Transverse colon (tissue), 4 donors: ENCODE results near the gene LPAR1. TPM values are rescaled to one million over a fixed set of nuclear protein-coding genes. Genes with fewer than 3 reads are reported as not detected.

Source experiments
- DNase-seq: peaks from one replicate; pipeline ENCODE4 v3.0.0-alpha.2; 2019
- H3K27ac ChIP-seq, 4 donors: fragments of 200-600 bp; sonication (generic); 2 replicates each; pipeline ENCODE4 v1.5.1; 2016 to 2018; ENCODE audit warnings: inconsistent platforms in 4 of 4
- H3K27me3 ChIP-seq: fragments of 200-600 bp; sonication (generic); 2 replicates; pipeline ENCODE4 v1.5.1; 2017; ENCODE audit warnings: inconsistent platforms
- H3K36me3 ChIP-seq, 4 donors: fragments of 200-600 bp; sonication (generic); 2 replicates each; pipeline ENCODE4 v1.5.1; 2017 to 2019; ENCODE audit warnings: inconsistent platforms in 4 of 4
- H3K4me1 ChIP-seq, 4 donors: fragments of 200-600 bp; sonication (generic); 2 replicates each; pipeline ENCODE4 v1.5.1; 2017 to 2020; ENCODE audit warnings: inconsistent platforms in 4 of 4
- H3K4me3 ChIP-seq, 4 donors: fragments of 200-600 bp; sonication (generic); 1 replicate in 1 of 4; 2 replicates in 3 of 4; pipeline versions ENCODE4 v1.5.1 to v1.6.1; 2017 to 2019; ENCODE audit warnings: inconsistent platforms in 4 of 4
- H3K9me3 ChIP-seq, 2 donors: fragments of 200-600 bp; sonication (generic); 2 replicates each; pipeline ENCODE4 v1.5.1; 2017 to 2019; ENCODE audit warnings: inconsistent platforms in 2 of 2
- EP300 ChIP-seq: sonication (generic); formaldehyde crosslinking; IDR thresholded peaks from one replicate; pipeline ENCODE4 v1.6.1; 2017; ENCODE audit warnings: antibody characterized with exemption, low read depth
- POLR2A ChIP-seq: fragments of 450-650 bp; IDR thresholded peaks from one replicate; pipeline ENCODE4 v1.6.1; 2016; ENCODE audit warnings: antibody characterized with exemption, mild to moderate bottlenecking, moderate library complexity
- POLR2AphosphoS5 ChIP-seq, 3 donors: sonication (generic); formaldehyde crosslinking; IDR thresholded peaks; one replicate each; pipeline ENCODE4 v1.6.1; 2016; ENCODE audit warnings: antibody characterized with exemption in 3 of 3
- WGBS, 2 donors: methylation state at CpG; one replicate each; pipeline ENCODE4 v1.1.5; 2018; ENCODE audit warnings: low coverage in 1 of 2; 5-methylcytosine and 5-hydroxymethylcytosine counted together
- in situ Hi-C, 4 donors: fragments of 200-750 bp; cut with MboI; loops; one replicate each; pipeline versions ENCODE4 v1.15.0 to v1.15.1; 2017; ENCODE audit warnings: low sequenced_read_pairs in 3 of 4, low pct_ligation_motif_present in 1 of 4, low pct_unique_long_range_greater_than_20kb in 1 of 4
- intact Hi-C: fragments of 100-400 bp; cut with DNase I; formaldehyde crosslinking; loops from one replicate; pipeline ENCODE4 v1.15.1; 2023; ENCODE audit warnings: low total_unique reads
- total RNA-seq, 4 donors: library from RNA; depleted of rRNA; stranded (reverse); fragments of >200 nt; gene quantifications; one replicate each; pipeline ENCODE4 v1.1.0, GENCODE V29; 2016
- TF ChIP-seq, protein P1 (sequence below), 5 experiments: fragments of 200-600 bp in 3 of 5; fragments of 450-650 bp in 2 of 5; sonication (generic) in 3 of 5; IDR thresholded peaks; 1 replicate in 2 of 5; 2 replicates in 3 of 5; pipeline ENCODE4 v1.5.1; 2016 to 2017; ENCODE audit warnings: antibody characterized with exemption in 5 of 5, inconsistent platforms in 3 of 5, mild to moderate bottlenecking in 2 of 5, moderate library complexity in 1 of 5

LPAR1 gene
- total RNA-seq, 4 donors from 2014 or later: 27.1 to 34.4 (median 28.7) TPM

DNA sequence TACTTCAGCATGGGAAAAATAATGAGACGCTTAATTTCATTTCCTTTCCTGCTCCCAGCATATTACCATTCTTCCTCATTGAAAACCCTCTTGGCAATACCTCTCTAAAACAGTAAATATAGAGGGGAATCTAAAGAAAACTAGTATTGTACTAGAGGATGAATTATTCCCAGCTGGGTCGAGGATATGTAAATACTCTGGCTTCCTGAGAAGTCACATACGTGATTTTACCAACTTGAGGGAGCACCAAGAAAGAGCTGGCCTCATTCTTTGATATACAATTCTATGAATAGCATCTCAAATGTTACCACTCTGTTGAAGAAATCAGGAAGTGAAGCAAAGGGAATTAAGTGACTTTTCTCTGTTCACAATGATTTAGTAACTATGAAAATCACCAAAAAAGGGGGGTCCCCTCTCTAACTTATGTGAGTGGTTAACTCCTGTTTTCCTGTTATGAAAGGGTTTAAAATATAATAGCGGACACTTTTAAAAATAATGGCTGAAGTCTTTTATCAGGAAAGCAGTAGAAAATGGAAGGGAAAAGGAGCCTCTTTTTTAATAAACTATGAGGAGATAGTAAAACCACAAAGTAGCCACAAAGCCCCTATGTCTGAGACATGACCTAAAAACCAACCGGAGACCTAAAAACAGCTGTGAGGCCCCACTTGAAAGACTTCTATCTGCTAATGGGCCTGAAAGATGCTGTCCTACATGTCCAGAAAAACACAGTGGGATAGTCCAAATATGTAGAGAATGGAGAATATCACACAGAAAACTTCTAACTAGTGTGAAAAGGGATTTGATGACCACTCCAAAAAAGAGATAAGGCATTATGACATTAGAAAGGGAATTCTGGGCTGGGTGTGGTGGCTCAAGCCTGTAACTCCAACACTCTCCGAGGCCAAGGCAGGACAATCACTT, 42.6 kb downstream of the LPAR1 start:
- TF ChIP-seq, protein P1, sequence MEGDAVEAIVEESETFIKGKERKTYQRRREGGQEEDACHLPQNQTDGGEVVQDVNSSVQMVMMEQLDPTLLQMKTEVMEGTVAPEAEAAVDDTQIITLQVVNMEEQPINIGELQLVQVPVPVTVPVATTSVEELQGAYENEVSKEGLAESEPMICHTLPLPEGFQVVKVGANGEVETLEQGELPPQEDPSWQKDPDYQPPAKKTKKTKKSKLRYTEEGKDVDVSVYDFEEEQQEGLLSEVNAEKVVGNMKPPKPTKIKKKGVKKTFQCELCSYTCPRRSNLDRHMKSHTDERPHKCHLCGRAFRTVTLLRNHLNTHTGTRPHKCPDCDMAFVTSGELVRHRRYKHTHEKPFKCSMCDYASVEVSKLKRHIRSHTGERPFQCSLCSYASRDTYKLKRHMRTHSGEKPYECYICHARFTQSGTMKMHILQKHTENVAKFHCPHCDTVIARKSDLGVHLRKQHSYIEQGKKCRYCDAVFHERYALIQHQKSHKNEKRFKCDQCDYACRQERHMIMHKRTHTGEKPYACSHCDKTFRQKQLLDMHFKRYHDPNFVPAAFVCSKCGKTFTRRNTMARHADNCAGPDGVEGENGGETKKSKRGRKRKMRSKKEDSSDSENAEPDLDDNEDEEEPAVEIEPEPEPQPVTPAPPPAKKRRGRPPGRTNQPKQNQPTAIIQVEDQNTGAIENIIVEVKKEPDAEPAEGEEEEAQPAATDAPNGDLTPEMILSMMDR (IDR thresholded peaks at IDR 0.05): no peak
- TF ChIP-seq POLR2A (no peak), POLR2AphosphoS5 (IDR thresholded peaks at IDR 0.05) (no peak), EP300 (no peak)
- no peak overlapping the region for H3K4me3 ChIP-seq
- peak overlapping the region; percentile 31 to 63 (median 41) for H3K27ac ChIP-seq
- no peaks in the 10 kb centered on the region for H3K9me3 ChIP-seq
- H3K27me3 ChIP-seq: no peaks in the 10 kb centered on the region
- no peak for DNase-seq
- peaks cover 0 to 35% (median 5%) of the 10 kb centered on the region in 4 donors for H3K4me1 ChIP-seq
- no peaks in the 10 kb centered on the region for H3K36me3 ChIP-seq
- in situ Hi-C loops (no loop called here), intact Hi-C loops (no loop called here)
- 48 to 62% methylated on average over 5 to 6 of the region's 6 CpGs for WGBS, 2 donors

DNA sequence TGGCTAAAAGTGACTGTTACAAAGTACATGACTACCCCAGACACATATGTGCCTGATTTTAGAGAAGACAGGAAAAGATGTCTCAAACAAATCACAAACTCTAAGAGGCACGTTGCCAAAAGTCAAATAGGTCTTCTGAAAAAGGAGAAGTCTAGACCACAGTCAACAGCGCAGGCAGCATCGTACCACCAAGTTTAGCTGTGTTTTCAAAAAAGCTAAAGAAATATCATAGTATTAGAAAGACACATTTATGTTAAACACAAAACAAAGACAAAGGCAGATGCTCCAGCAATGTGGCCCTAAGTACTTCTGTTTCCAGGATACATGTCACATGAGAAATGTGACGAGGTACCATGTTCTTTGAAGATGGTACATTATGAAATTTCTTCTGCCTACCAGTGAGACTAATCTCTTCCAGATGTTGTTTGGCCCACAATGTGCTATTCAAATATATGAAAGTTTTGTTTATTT, 43.5 kb downstream of the LPAR1 start:
- Histone ChIP-seq H3K27me3 (no peaks in the 10 kb centered on the region), H3K4me1 (peaks cover 0 to 43% (median 9%) of the 10 kb centered on the region in 4 donors), H3K9me3 (no peaks in the 10 kb centered on the region), H3K27ac (peak overlapping the region; percentile 31 to 63 (median 41)), H3K36me3 (no peaks in the 10 kb centered on the region), H3K4me3 (no peak overlapping the region)
- no peak for TF ChIP-seq POLR2AphosphoS5 (IDR thresholded peaks at IDR 0.05)
- TF ChIP-seq POLR2A: no peak
- TF ChIP-seq, protein P1 (IDR thresholded peaks at IDR 0.05): no peak
- TF ChIP-seq EP300: no peak
- DNase-seq: no peak
- in situ Hi-C loops (no loop called here), intact Hi-C loops (no loop called here)
- WGBS, 2 donors: 35 to 54% methylated on average over 4 of the region's 4 CpGs

DNA sequence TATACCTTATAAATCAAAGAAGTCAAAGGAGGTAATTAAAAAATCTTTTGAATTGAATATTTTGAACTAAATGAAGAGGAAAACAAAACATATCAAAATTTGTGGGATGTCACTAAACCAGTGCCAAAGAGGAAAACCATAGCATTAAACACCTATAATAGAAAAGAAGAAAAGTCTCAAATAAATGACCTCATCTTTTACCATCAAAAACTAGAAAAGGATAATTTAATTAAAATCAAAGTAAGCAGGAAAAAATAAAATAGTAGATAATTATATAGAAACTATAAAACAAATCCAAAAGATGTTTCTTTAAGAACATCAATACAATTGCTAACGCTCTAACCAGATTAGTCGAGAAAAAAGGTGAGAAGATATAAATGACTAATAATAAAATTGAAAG, 47.8 kb downstream of the LPAR1 start:
- peaks cover 0 to 33% (median 9%) of the 10 kb centered on the region in 4 donors for H3K4me1 ChIP-seq
- intact Hi-C loops (no loop called here), in situ Hi-C loops (no loop called here)
- H3K27me3 ChIP-seq: no peaks in the 10 kb centered on the region
- no peaks in the 10 kb centered on the region for H3K9me3 ChIP-seq
- TF ChIP-seq, protein P1 (IDR thresholded peaks at IDR 0.05): no peak
- TF ChIP-seq POLR2A: no peak
- TF ChIP-seq EP300: no peak
- no peak for TF ChIP-seq POLR2AphosphoS5 (IDR thresholded peaks at IDR 0.05)
- no peaks in the 10 kb centered on the region for H3K36me3 ChIP-seq
- no peak overlapping the region for H3K4me3 ChIP-seq
- 73 to 75% methylated on average over 2 of the region's 2 CpGs for WGBS, 2 donors
- H3K27ac ChIP-seq: peak overlapping the region in 2 of 4 donors; percentile 32 to 65
- no peak for DNase-seq

DNA sequence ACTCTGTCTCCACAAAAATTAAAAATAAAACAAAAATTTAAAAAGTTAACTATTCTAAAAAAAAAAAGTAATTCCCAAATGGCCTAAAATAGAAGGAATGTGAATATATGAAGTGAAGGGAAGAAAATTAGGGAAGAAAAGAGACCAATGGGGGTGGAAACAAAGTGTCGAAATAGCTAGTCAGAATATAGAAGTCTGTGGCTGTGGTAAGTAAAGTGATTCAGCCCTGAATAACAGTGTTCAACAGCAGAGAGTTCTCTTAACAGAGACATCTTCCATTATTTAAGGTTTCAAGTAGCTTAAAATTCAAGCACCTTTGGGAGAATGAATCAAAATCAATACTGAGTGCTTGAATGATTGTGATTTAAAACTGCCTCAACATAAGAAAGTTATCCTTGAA, 51.7 kb downstream of the LPAR1 start:
- DNase-seq: no peak
- in situ Hi-C loops: no loop called here

More for the DNA sequence above, 51.7 kb downstream of the LPAR1 start:
- Histone ChIP-seq H3K4me3 (no peak overlapping the region), H3K27me3 (no peaks in the 10 kb centered on the region), H3K4me1 (peaks cover 0 to 14% (median 7%) of the 10 kb centered on the region in 4 donors), H3K27ac (no peak overlapping the region), H3K36me3 (no peaks in the 10 kb centered on the region), H3K9me3 (no peaks in the 10 kb centered on the region)
- TF ChIP-seq, protein P1 (IDR thresholded peaks at IDR 0.05): no peak
- TF ChIP-seq EP300: no peak
- no peak for TF ChIP-seq POLR2A
- no peak for TF ChIP-seq POLR2AphosphoS5 (IDR thresholded peaks at IDR 0.05)
- intact Hi-C loops: no loop called here
- 50 to 97% methylated on average over 1 of the region's 1 CpG for WGBS, 2 donors
